GM19025 (cell line): ENCODE data around the gene AKT3.

Source experiments
- ATAC-seq: cut with Tn5 transposase; IDR thresholded peaks from one replicate; pipeline ENCODE4 v1.9.1; 2021; ENCODE audit warnings: mild to moderate bottlenecking, low read depth, moderate library complexity; ENCODE audit not compliant: unreplicated experiment

The AKT3 gene

GRCh38 chr1:243447844-243448243 is 402.2 kb downstream of the AKT3 start:
- no peak for ATAC-seq

GRCh38 chr1:243447347-243447746 is 402.7 kb downstream of the AKT3 start:
- no peak for ATAC-seq

- no peak for ATAC-seq
These were observed 406.5 kb downstream of the AKT3 start for GRCh38 chr1:243443557-243443956.

- no peak for ATAC-seq
These were observed 408.4 kb downstream of the AKT3 start for GRCh38 chr1:243441601-243442000.

- ATAC-seq, result no peak
These were observed 409.6 kb downstream of the AKT3 start for GRCh38 chr1:243440406-243440805.

GRCh38 chr1:243438815-243439214 is 411.2 kb downstream of the AKT3 start:
- ATAC-seq, result no peak
